Common myeloid progenitor, CD34-positive (primary cell): ENCODE data around the gene CMTM4.

Experiments used
- CTCF ChIA-PET: fragments of 350-600 bp; sonication (Branson Sonifier 250); formaldehyde crosslinking; loops from one replicate; lab custom pipeline; 2021; ENCODE audit warnings: antibody characterized with exemption; lab: Charles Lee
- POLR2A ChIA-PET: fragments of 350-600 bp; sonication (Branson Sonifier 250); formaldehyde crosslinking; loops from one replicate; lab custom pipeline; 2021; ENCODE audit warnings: antibody characterized with exemption; lab: Charles Lee
- DNase-seq, 3 donors: peaks; one replicate each; pipeline versions ENCODE4 v3.0.0 to v3.0.0-alpha.2; 2013
- H3K27ac ChIP-seq, 2 experiments: 1 replicate in 1 of 2; 2 replicates in 1 of 2; pipeline ENCODE4 v1.7.0; 2013; ENCODE audit warnings: inconsistent platforms in 2 of 2, low read length in 2 of 2, mild to moderate bottlenecking in 2 of 2, low read depth in 1 of 2, moderate library complexity in 1 of 2; ENCODE audit not compliant: severe bottlenecking in 2 of 2, insufficient read depth in 1 of 2, poor library complexity in 1 of 2
- H3K27me3 ChIP-seq, 5 experiments: replicated peaks in 2 of 5; 1 replicate in 3 of 5; 2 replicates in 2 of 5; pipeline versions ENCODE4 v1.6.1 to v1.7.0; 2013; ENCODE audit warnings: low read length in 4 of 5, mild to moderate bottlenecking in 2 of 5, moderate library complexity in 2 of 5, inconsistent platforms in 1 of 5; ENCODE audit not compliant: insufficient read depth in 5 of 5, control insufficient read depth in 4 of 5
- H3K36me3 ChIP-seq, 4 experiments: 1 replicate in 2 of 4; 2 replicates in 2 of 4; pipeline versions ENCODE4 v1.6.1 to v1.7.0; 2013; ENCODE audit warnings: low read length in 3 of 4, control low read depth in 1 of 4, mild to moderate bottlenecking in 1 of 4; ENCODE audit not compliant: control insufficient read depth in 4 of 4, insufficient read depth in 4 of 4
- H3K4me1 ChIP-seq, 4 experiments: 1 replicate in 3 of 4; 2 replicates in 1 of 4; pipeline versions ENCODE4 v1.6.1 to v1.7.1; 2013; ENCODE audit warnings: low read length in 3 of 4, mild to moderate bottlenecking in 3 of 4, control low read depth in 1 of 4, inconsistent platforms in 1 of 4, moderate library complexity in 1 of 4; ENCODE audit not compliant: control insufficient read depth in 4 of 4, insufficient read depth in 4 of 4; ENCODE audit errors: control extremely low read depth in 1 of 4
- H3K4me3 ChIP-seq, 7 experiments: 1 replicate in 4 of 7; 2 replicates in 3 of 7; pipeline versions ENCODE4 v1.5.1 to v1.7.0; 2013; ENCODE audit warnings: mild to moderate bottlenecking in 7 of 7, low read length in 6 of 7, moderate library complexity in 6 of 7, inconsistent platforms in 2 of 7, low read depth in 2 of 7, control low read depth in 1 of 7; ENCODE audit not compliant: insufficient read depth in 4 of 7, control insufficient read depth in 1 of 7; ENCODE audit errors: extremely low read depth in 1 of 7
- H3K9me3 ChIP-seq, 5 experiments: 1 replicate in 4 of 5; 2 replicates in 1 of 5; pipeline versions ENCODE4 v1.6.1 to v1.7.1; 2013; ENCODE audit warnings: low read length in 4 of 5, mild to moderate bottlenecking in 2 of 5, inconsistent platforms in 1 of 5, low read depth in 1 of 5, moderate library complexity in 1 of 5; ENCODE audit not compliant: control insufficient read depth in 4 of 5, insufficient read depth in 2 of 5; ENCODE audit errors: control extremely low read depth in 1 of 5
- WGBS: methylation state at CpG from one replicate; pipeline ENCODE4 v1.1.5; 2013; ENCODE audit not compliant: insufficient coverage; 5-methylcytosine and 5-hydroxymethylcytosine counted together

The CMTM4 gene

DNA sequence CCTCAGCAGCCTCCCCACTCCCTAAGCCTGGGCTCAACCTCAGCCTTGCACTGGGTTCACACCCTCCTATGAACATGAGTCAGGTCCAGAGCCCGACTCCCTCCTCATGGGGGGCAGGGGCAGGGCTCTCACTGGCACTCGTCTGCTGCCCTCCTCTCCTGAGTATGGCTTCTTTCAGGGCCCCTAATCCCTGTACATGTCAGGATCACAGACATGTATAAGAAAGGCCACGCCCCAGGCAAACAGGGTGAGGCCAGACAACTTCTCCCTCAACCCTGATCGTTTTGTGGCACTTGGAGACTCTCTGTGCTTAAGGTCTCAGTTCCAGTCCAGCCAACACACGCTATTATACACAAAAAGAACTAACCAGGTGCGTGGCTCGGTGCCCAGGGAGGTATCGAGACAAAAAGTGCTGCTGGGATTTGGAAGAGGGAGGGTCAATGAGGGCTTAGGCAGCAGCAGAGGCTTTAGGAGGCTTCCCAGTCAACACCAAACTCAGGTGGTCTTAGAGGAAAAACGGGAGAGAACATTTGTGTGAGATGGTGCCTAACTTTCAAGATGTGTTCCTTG, 46.8 kb downstream of the CMTM4 start:
- Histone ChIP-seq H3K27me3 (no peaks in the 10 kb centered on the region), H3K4me3 (no peak overlapping the region), H3K4me1 (peaks cover 4 to 15% (median 9%) of the 10 kb centered on the region in 4 experiments), H3K36me3 (no peaks in the 10 kb centered on the region), H3K27ac (no peak overlapping the region), H3K9me3 (no peaks in the 10 kb centered on the region)
- 82% methylated on average over 5 of the region's 9 CpGs for WGBS
- CTCF ChIA-PET, result interaction anchor here (0.9 to 4.0 kb wide), 11 partner anchors 8 to 82 kb away, joined by 3 to 51 read pairs (median 4); no protein-coding TSS in a partner anchor
- no peak for DNase-seq
- POLR2A ChIA-PET, result no interaction called here

DNA sequence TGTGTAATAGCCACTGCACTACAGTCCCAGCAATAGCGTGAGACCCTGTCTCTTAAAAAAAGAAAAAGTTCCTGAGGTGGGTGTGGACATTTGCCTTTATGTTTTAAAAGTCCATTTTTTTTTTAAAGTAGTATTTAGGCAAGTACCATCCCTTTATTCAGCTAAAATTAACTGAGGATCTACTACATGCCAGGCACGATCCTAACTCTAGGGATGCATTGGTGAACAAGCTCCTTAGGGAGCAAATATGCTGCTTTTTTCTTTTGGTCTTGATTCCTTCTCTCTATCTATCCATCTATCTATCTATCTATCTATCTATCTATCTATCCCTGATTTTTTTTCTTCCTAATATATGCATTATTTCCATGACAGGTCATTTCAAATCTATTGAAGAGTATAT, 47.4 kb downstream of the CMTM4 start:
- Histone ChIP-seq H3K9me3 (no peaks in the 10 kb centered on the region), H3K4me1 (peaks cover 3 to 12% (median 9%) of the 10 kb centered on the region in 4 experiments), H3K4me3 (no peak overlapping the region), H3K36me3 (no peaks in the 10 kb centered on the region), H3K27me3 (no peaks in the 10 kb centered on the region), H3K27ac (no peak overlapping the region)
- POLR2A ChIA-PET, result no interaction called here
- DNase-seq, result no peak
- CTCF ChIA-PET, result interaction anchor here (0.8 to 1.7 kb wide), 7 partner anchors 9 to 36 kb away, joined by 3 to 5 read pairs (median 3); no protein-coding TSS in a partner anchor
- WGBS, result no CpG with 5 or more reads among the region's 2 CpGs

GRCh38 chr16:66647866-66648265, 48.7 kb downstream of the CMTM4 start:
- ChIA-PET POLR2A (no interaction called here), CTCF (interaction anchor here (1.2 to 1.7 kb wide), 3 partner anchors 9 to 34 kb away, joined by 3 to 5 read pairs (median 5); no protein-coding TSS in a partner anchor)
- no peak for DNase-seq
- Histone ChIP-seq H3K4me3 (no peak overlapping the region), H3K4me1 (peaks cover 0 to 10% (median 9%) of the 10 kb centered on the region in 4 experiments), H3K27me3 (no peaks in the 10 kb centered on the region), H3K36me3 (no peaks in the 10 kb centered on the region), H3K9me3 (no peaks in the 10 kb centered on the region), H3K27ac (no peak overlapping the region)
- WGBS, result 100% methylated on average over 1 of the region's 1 CpG

GRCh38 chr16:66641387-66641786, 55.2 kb downstream of the CMTM4 start:
- no peaks in the 10 kb centered on the region for H3K4me1 ChIP-seq
- no peak for DNase-seq
- H3K36me3 ChIP-seq, result no peaks in the 10 kb centered on the region
- no peaks in the 10 kb centered on the region for H3K9me3 ChIP-seq
- WGBS, result no CpG with 5 or more reads among the region's 1 CpG
- no peaks in the 10 kb centered on the region for H3K27me3 ChIP-seq
- H3K27ac ChIP-seq, result no peak overlapping the region
- no peak overlapping the region for H3K4me3 ChIP-seq
- CTCF ChIA-PET, result interaction anchor here (5.4 kb wide), 1 partner anchor 10 kb away, joined by 32 read pairs; no protein-coding TSS in a partner anchor
- POLR2A ChIA-PET, result no interaction called here

- Histone ChIP-seq H3K4me3 (no peak overlapping the region), H3K9me3 (no peaks in the 10 kb centered on the region), H3K27ac (no peak overlapping the region), H3K36me3 (peaks cover 0 to 2% (median 0%) of the 10 kb centered on the region in 4 experiments), H3K4me1 (no peaks in the 10 kb centered on the region), H3K27me3 (no peaks in the 10 kb centered on the region)
- ChIA-PET CTCF (interaction anchor here (0.8 to 5.4 kb wide), 3 partner anchors 8 to 52 kb away, joined by 3 to 32 read pairs (median 4); no protein-coding TSS in a partner anchor), POLR2A (no interaction called here)
- DNase-seq, result no peak
- WGBS, result 94% methylated on average over 3 of the region's 3 CpGs
These were observed 55.7 kb downstream of the CMTM4 start for GRCh38 chr16:66640724-66641314.

DNA sequence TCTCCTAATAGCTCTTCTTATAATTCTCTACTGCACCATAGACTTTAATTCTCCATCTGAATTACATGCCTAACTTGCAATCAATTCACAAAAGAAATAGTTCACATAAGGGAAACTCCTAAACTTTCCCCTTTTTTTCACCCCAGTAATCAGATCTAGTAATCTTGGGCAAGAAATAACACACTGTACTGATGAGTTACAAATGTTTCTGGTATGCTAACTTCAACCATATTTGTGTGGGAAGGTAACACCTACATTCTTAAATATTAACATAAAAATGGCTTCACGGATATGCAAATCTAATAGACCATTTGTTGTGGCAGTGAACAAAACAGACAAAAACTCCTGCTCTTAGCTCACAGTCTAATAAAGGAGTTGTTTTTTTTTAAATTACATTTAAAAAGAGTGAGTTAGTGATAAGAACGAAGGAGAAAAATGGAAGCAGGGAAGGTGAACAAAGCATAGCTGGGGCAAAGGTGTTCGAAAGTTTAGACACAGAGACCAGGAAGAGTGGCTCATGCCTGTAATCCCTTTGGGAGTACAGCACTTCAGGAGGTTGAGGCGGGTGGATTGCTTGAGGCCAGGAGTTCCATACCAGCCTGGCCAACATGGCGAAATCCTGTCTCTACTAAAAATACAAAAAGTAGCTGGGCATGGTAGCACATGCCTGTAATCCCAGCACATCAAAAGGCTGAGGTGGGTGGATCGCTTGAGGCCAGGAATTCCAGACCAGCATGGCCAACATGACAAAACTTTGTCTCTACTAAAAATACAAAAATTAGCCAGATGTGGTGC, 57.3 kb downstream of the CMTM4 start:
- CTCF ChIA-PET, result interaction anchor here (1.0 to 5.4 kb wide), 4 partner anchors 9 to 28 kb away, joined by 3 to 32 read pairs (median 4); no protein-coding TSS in a partner anchor
- Histone ChIP-seq H3K4me3 (no peak overlapping the region), H3K27me3 (no peaks in the 10 kb centered on the region), H3K9me3 (no peaks in the 10 kb centered on the region), H3K36me3 (peaks cover 0 to 3% (median 2%) of the 10 kb centered on the region in 4 experiments), H3K4me1 (no peaks in the 10 kb centered on the region), H3K27ac (no peak overlapping the region)
- WGBS, result 99% methylated on average over 5 of the region's 6 CpGs
- POLR2A ChIA-PET, result no interaction called here
- DNase-seq, result no peak
